Fibroblast of lung (primary cell): Measurements from ENCODE around the gene CDC34. TPM values are rescaled to one million over a fixed set of nuclear protein-coding genes. Genes with fewer than 3 reads are reported as not detected.

ENCODE experiments used
- DNase-seq, 2 donors: peaks; one replicate each; pipeline versions ENCODE4 v3.0.0 to v3.0.0-alpha.2; 2010; ENCODE audit warnings: low read depth in 2 of 2
- H2AFZ ChIP-seq: 2 replicates; pipeline ENCODE4 v1.5.1; 2012; ENCODE audit warnings: low read length, control low read depth, inconsistent platforms
- H3K27ac ChIP-seq: 2 replicates; pipeline ENCODE4 v1.5.1; 2011; ENCODE audit warnings: low read length, control low read depth; ENCODE audit not compliant: insufficient read depth
- H3K27me3 ChIP-seq: 2 replicates; pipeline ENCODE4 v1.5.1; 2011; ENCODE audit warnings: mild to moderate bottlenecking, low read length; ENCODE audit not compliant: control insufficient read depth, insufficient read depth
- H3K36me3 ChIP-seq: 2 replicates; pipeline ENCODE4 v1.5.1; 2011; ENCODE audit warnings: low read length; ENCODE audit not compliant: control insufficient read depth, insufficient read depth
- H3K4me1 ChIP-seq: 2 replicates; pipeline ENCODE4 v1.5.1; 2011; ENCODE audit warnings: low read length; ENCODE audit not compliant: control insufficient read depth, insufficient read depth; ENCODE audit errors: extremely low read depth
- H3K4me2 ChIP-seq: 2 replicates; pipeline ENCODE4 v1.5.1; 2011; ENCODE audit warnings: low read length, control low read depth; ENCODE audit not compliant: insufficient read depth; ENCODE audit errors: extremely low read depth
- H3K4me3 ChIP-seq, 4 experiments: fragments of 200-600 bp in 1 of 4; sonication (generic) in 1 of 4; replicated peaks in 1 of 4; 2 replicates each; pipeline ENCODE4 v1.5.1; 2011 to 2016; ENCODE audit warnings: low read length in 4 of 4, low read depth in 3 of 4, mild to moderate bottlenecking in 3 of 4, control low read depth in 2 of 4, inconsistent platforms in 1 of 4, mixed read lengths in 1 of 4; ENCODE audit not compliant: insufficient read depth in 1 of 4; ENCODE audit errors: control extremely low read depth in 1 of 4
- H3K79me2 ChIP-seq: 2 replicates; pipeline ENCODE4 v1.5.1; 2012; ENCODE audit warnings: mild to moderate bottlenecking, low read length, inconsistent platforms; ENCODE audit not compliant: control insufficient read depth, insufficient read depth
- H3K9ac ChIP-seq: 2 replicates; pipeline ENCODE4 v1.5.1; 2011; ENCODE audit warnings: mild to moderate bottlenecking, low read length, control low read depth; ENCODE audit not compliant: insufficient read depth
- H3K9me3 ChIP-seq: 2 replicates; pipeline ENCODE4 v1.5.1; 2012; ENCODE audit warnings: low read depth, low read length; ENCODE audit not compliant: control insufficient read depth, insufficient read depth
- H4K20me1 ChIP-seq: 2 replicates; pipeline ENCODE4 v1.5.1; 2011; ENCODE audit warnings: low read length; ENCODE audit not compliant: control insufficient read depth, insufficient read depth; ENCODE audit errors: extremely low read depth
- EZH2 ChIP-seq: IDR thresholded peaks from 2 replicates; pipeline ENCODE4 v1.5.1; 2012; ENCODE audit warnings: low read length, control low read depth, mild to moderate bottlenecking; ENCODE audit errors: missing control alignments
- polyA plus RNA-seq, 2 donors: library from polyadenylated mRNA; depleted of rRNA in 1 of 2; stranded (reverse) in 1 of 2; unstranded in 1 of 2; fragments of >200 nt; gene quantifications; 2 replicates each; pipeline ENCODE4 v1.2.1, GENCODE V29; 2011 to 2012; ENCODE audit warnings: missing spikeins in 1 of 2
- total RNA-seq: library from RNA; depleted of rRNA; stranded (reverse); fragments of >200 nt; gene quantifications from 2 replicates; pipeline ENCODE4 v1.2.1, GENCODE V29; 2014
- TF ChIP-seq, protein P1 (sequence below), 2 donors: IDR thresholded peaks in 1 of 2; conservative IDR thresholded peaks in 1 of 2; 1 replicate in 1 of 2; 2 replicates in 1 of 2; pipeline ENCODE4 v1.5.1; 2011 to 2012; ENCODE audit warnings: low read length in 2 of 2, control low read depth in 1 of 2, inconsistent platforms in 1 of 2, low read depth in 1 of 2, mild to moderate bottlenecking in 1 of 2

CDC34 gene
- total and polyA plus RNA-seq, 2 donors (not counting 1 experiment from before 2014, with no cell fraction given) = 23.3 to 72.5 TPM

- no peaks in the 10 kb centered on the region for H3K36me3 ChIP-seq
- no peak for DNase-seq
- no peak overlapping the region for H3K4me3 ChIP-seq
- H3K4me2 ChIP-seq = no peak overlapping the region
- no peak overlapping the region for H3K27ac ChIP-seq
- H3K9ac ChIP-seq = no peak overlapping the region
- H3K79me2 ChIP-seq = no peaks in the 10 kb centered on the region
- no peaks in the 10 kb centered on the region for H4K20me1 ChIP-seq
- no peaks in the 10 kb centered on the region for H3K4me1 ChIP-seq
- no peak overlapping the region for H2AFZ ChIP-seq
- peak; percentile 43 for TF ChIP-seq EZH2
- TF ChIP-seq, protein P1, sequence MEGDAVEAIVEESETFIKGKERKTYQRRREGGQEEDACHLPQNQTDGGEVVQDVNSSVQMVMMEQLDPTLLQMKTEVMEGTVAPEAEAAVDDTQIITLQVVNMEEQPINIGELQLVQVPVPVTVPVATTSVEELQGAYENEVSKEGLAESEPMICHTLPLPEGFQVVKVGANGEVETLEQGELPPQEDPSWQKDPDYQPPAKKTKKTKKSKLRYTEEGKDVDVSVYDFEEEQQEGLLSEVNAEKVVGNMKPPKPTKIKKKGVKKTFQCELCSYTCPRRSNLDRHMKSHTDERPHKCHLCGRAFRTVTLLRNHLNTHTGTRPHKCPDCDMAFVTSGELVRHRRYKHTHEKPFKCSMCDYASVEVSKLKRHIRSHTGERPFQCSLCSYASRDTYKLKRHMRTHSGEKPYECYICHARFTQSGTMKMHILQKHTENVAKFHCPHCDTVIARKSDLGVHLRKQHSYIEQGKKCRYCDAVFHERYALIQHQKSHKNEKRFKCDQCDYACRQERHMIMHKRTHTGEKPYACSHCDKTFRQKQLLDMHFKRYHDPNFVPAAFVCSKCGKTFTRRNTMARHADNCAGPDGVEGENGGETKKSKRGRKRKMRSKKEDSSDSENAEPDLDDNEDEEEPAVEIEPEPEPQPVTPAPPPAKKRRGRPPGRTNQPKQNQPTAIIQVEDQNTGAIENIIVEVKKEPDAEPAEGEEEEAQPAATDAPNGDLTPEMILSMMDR (conservative IDR thresholded peaks at IDR 0.05 in 1 of 2, IDR thresholded peaks at IDR 0.05 in 1 of 2; ENCODE audit: low read depth in 1 of 2, low read length in 2 of 2) = no peak
- H3K9me3 ChIP-seq = no peaks in the 10 kb centered on the region
- H3K27me3 ChIP-seq = peaks cover 14% of the 10 kb centered on the region
Observed at GRCh38 chr19:498977-499623, 32.5 kb upstream of the CDC34 start.

DNA sequence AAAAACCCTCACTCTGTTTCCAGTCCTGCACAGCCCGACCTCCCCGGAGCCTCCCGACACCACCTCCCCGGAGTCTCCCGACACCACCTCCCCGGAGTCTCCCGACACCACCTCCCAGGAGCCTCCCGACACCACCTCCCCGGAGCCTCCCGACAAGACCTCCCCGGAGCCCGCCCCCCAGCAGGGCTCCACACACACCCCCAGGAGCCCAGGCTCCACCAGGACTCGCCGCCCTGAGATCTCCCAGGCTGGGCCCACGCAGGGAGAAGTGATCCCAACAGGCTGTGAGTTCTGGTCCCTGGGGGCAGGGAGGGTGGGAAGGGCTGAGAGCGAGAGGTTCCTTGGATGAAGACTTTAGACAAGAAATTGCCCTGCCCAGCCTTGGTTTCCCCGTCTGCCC lies 29.9 kb upstream of the CDC34 start:
- no peak for TF ChIP-seq EZH2
- TF ChIP-seq, protein P1 (conservative IDR thresholded peaks at IDR 0.05 in 1 of 2, IDR thresholded peaks at IDR 0.05 in 1 of 2; ENCODE audit: low read depth in 1 of 2, low read length in 2 of 2) = no peak
- Histone ChIP-seq H3K9me3 (no peaks in the 10 kb centered on the region), H3K27me3 (peaks cover 14% of the 10 kb centered on the region), H3K79me2 (no peaks in the 10 kb centered on the region), H4K20me1 (no peaks in the 10 kb centered on the region), H3K27ac (no peak overlapping the region), H3K4me2 (no peak overlapping the region), H3K36me3 (no peaks in the 10 kb centered on the region), H3K4me1 (peaks cover 3% of the 10 kb centered on the region), H3K9ac (no peak overlapping the region), H2AFZ (no peak overlapping the region), H3K4me3 (no peak overlapping the region)
- DNase-seq = no peak

DNA sequence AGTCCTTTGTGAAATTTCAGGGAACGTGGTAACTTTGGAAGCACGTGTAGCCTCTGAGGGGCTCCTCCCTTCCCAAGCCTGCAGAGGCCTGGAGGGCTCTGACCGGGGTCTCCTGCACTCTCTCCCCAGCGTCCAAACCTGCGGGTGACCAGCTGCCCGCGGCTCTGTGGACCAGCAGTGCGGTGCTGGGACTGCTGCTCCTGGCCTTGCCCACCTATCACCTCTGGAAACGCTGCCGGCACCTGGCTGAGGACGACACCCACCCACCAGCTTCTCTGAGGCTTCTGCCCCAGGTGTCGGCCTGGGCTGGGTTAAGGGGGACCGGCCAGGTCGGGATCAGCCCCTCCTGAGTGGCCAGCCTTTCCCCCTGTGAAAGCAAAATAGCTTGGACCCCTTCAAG lies 26.9 kb upstream of the CDC34 start:
- DNase-seq = no peak
- Histone ChIP-seq H3K4me1 (peaks cover 7% of the 10 kb centered on the region), H3K27ac (no peak overlapping the region), H3K4me2 (no peak overlapping the region), H3K4me3 (no peak overlapping the region), H3K36me3 (no peaks in the 10 kb centered on the region), H4K20me1 (no peaks in the 10 kb centered on the region), H3K9me3 (no peaks in the 10 kb centered on the region), H3K27me3 (no peaks in the 10 kb centered on the region), H3K79me2 (peaks cover 8% of the 10 kb centered on the region), H2AFZ (no peak overlapping the region), H3K9ac (no peak overlapping the region)
- TF ChIP-seq EZH2 = no peak
- TF ChIP-seq, protein P1 (conservative IDR thresholded peaks at IDR 0.05 in 1 of 2, IDR thresholded peaks at IDR 0.05 in 1 of 2; ENCODE audit: low read depth in 1 of 2, low read length in 2 of 2) = no peak
